Measurements from ENCODE around the gene PLS3. TPM values are rescaled to one million over a fixed set of nuclear protein-coding genes. Genes with fewer than 3 reads are reported as not detected.

The PLS3 gene
- total RNA-seq, 4 donors from 2014 or later = 76.8 to 84.0 (median 80.8) TPM

DNA sequence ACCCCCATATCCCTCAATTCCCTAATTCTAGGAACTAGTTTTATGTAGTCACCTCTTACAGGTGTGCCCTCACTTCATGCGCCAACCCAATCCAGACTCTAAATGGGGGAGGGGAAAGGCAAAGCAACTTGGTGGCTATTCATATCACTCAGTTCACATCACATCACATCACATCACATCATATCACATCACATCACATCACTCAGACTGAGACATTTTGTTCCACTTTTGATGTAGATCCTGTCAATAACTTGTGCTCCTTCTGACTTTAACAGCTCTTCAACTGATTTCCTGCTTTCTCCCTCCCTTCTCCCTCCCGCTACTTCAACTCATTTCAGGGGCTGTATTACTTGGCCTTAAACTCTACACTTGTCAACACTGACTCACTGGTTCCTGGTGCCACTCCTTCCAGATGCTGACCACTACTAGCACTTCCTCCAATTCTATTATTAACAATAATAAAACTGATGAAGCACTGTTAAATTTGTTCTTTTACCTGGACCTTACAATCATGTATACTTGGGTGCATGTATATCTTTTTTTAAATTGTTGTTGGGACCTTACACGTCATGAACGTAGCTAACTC is 29.1 kb upstream of the PLS3 start:
- peaks cover 0 to 3% (median 0%) of the 10 kb centered on the region in 4 donors for H3K27me3 ChIP-seq
- H3K9me3 ChIP-seq = no peaks in the 10 kb centered on the region
- H3K4me3 ChIP-seq = no peak overlapping the region
- no peak for DNase-seq (ENCODE audit: extremely low spot score)
- TF ChIP-seq POLR2AphosphoS5 (IDR thresholded peaks at IDR 0.05) = no peak
- TF ChIP-seq EP300 (IDR thresholded peaks at IDR 0.05) = no peak
- TF ChIP-seq POLR2A (IDR thresholded peaks at IDR 0.05; ENCODE audit: low read depth) = no peak
- TF ChIP-seq, protein P1, sequence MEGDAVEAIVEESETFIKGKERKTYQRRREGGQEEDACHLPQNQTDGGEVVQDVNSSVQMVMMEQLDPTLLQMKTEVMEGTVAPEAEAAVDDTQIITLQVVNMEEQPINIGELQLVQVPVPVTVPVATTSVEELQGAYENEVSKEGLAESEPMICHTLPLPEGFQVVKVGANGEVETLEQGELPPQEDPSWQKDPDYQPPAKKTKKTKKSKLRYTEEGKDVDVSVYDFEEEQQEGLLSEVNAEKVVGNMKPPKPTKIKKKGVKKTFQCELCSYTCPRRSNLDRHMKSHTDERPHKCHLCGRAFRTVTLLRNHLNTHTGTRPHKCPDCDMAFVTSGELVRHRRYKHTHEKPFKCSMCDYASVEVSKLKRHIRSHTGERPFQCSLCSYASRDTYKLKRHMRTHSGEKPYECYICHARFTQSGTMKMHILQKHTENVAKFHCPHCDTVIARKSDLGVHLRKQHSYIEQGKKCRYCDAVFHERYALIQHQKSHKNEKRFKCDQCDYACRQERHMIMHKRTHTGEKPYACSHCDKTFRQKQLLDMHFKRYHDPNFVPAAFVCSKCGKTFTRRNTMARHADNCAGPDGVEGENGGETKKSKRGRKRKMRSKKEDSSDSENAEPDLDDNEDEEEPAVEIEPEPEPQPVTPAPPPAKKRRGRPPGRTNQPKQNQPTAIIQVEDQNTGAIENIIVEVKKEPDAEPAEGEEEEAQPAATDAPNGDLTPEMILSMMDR (IDR thresholded peaks at IDR 0.05) = no peak
- intact Hi-C loops (cut with DNase I) = no loop called here
- 66% methylated on average over 4 of the region's 4 CpGs for WGBS
- no peaks in the 10 kb centered on the region for H3K4me1 ChIP-seq
- no peaks in the 10 kb centered on the region for H3K36me3 ChIP-seq
- H3K27ac ChIP-seq (replicated peaks in 1 of 4) = no peak overlapping the region

DNA sequence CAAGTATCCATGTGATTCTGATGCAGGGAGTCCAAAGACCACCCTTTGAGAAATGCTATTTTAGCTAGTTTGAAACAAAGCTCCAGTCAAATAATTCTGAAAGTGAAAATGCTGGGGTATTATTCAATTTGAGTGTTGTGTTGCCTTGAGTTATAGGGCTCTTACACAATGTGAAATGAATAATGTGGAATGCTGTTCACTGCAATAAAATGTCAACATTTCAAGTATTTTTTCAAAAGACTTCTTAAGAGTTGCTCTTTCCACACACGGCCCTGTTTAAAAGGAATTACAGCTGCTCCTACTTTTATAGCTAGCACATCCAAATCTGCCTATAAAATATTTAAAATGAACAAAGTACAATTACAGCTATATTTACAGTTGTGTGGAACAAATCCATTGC is 27.5 kb upstream of the PLS3 start:
- H3K27me3 ChIP-seq = peaks cover 0 to 3% (median 0%) of the 10 kb centered on the region in 4 donors
- 38% methylated on average over 1 of the region's 1 CpG for WGBS
- no peaks in the 10 kb centered on the region for H3K36me3 ChIP-seq
- H3K4me3 ChIP-seq = no peak overlapping the region
- H3K9me3 ChIP-seq = no peaks in the 10 kb centered on the region
- no peak overlapping the region for H3K27ac ChIP-seq (replicated peaks in 1 of 4)
- no peak for DNase-seq (ENCODE audit: extremely low spot score)
- no peak for TF ChIP-seq EP300 (IDR thresholded peaks at IDR 0.05)
- intact Hi-C loops (cut with DNase I) = no loop called here
- H3K4me1 ChIP-seq = no peaks in the 10 kb centered on the region

DNA sequence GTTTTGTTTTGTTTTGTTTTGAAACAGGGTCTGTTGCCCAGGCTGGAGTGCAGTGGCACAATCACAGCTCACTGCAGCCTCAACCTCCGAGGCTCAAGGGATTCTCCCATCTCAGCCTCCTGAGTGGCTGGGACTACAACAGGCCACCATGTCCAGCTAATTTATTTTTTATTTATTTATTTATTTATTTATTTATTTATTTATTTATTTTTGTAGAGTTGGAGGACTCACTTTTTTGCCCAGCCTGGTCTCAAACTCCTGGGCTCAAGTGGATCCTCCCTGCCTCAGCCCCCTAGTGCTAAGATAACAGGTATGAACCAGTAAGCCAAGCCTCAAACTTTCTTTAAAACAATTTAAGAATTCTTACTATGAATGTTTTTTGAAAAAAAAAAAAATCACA is 26.6 kb upstream of the PLS3 start:
- no peak overlapping the region for H3K27ac ChIP-seq (replicated peaks in 1 of 4)
- no peaks in the 10 kb centered on the region for H3K9me3 ChIP-seq
- intact Hi-C loops (cut with DNase I) = no loop called here
- H3K4me1 ChIP-seq = no peaks in the 10 kb centered on the region
- TF ChIP-seq POLR2AphosphoS5 (IDR thresholded peaks at IDR 0.05) (no peak), POLR2A (IDR thresholded peaks at IDR 0.05; ENCODE audit: low read depth) (no peak), EP300 (IDR thresholded peaks at IDR 0.05) (no peak)
- TF ChIP-seq, protein P1 (IDR thresholded peaks at IDR 0.05) = no peak
- H3K4me3 ChIP-seq = no peak overlapping the region
- H3K27me3 ChIP-seq = peaks cover 0 to 3% (median 0%) of the 10 kb centered on the region in 4 donors
- H3K36me3 ChIP-seq = no peaks in the 10 kb centered on the region
- no peak for DNase-seq (ENCODE audit: extremely low spot score)
- 96% methylated on average over 1 of the region's 1 CpG for WGBS

DNA sequence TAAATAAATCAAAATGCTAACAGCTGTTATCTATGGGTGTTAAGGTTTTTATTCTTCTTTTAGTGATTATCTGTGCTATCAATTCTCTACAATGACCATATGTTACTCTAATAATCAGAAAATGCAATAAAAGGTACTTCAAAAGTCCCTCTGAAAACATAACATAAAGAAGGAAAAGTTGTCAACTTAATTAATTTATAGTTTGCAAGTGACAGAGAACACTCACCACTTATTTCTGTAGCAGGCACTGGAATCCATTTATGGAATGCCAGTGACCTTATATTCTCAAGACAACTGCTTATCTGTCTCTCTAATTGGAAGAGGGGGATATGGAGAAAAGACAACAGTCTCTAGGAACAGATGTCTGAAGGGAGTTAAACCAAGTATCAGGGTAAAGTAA is 25.6 kb upstream of the PLS3 start:
- DNase-seq (ENCODE audit: extremely low spot score) = no peak
- no peaks in the 10 kb centered on the region for H3K4me1 ChIP-seq
- no peaks in the 10 kb centered on the region for H3K9me3 ChIP-seq
- intact Hi-C loops (cut with DNase I) = no loop called here
- H3K36me3 ChIP-seq = no peaks in the 10 kb centered on the region
- peaks cover 0 to 3% (median 0%) of the 10 kb centered on the region in 4 donors for H3K27me3 ChIP-seq
- no peak overlapping the region for H3K4me3 ChIP-seq
- H3K27ac ChIP-seq (replicated peaks in 1 of 4) = no peak overlapping the region
- TF ChIP-seq EP300 (IDR thresholded peaks at IDR 0.05) = no peak
- TF ChIP-seq, protein P1 (IDR thresholded peaks at IDR 0.05) = no peak
- TF ChIP-seq POLR2AphosphoS5 (IDR thresholded peaks at IDR 0.05) = no peak
- TF ChIP-seq POLR2A (IDR thresholded peaks at IDR 0.05; ENCODE audit: low read depth) = no peak

DNA sequence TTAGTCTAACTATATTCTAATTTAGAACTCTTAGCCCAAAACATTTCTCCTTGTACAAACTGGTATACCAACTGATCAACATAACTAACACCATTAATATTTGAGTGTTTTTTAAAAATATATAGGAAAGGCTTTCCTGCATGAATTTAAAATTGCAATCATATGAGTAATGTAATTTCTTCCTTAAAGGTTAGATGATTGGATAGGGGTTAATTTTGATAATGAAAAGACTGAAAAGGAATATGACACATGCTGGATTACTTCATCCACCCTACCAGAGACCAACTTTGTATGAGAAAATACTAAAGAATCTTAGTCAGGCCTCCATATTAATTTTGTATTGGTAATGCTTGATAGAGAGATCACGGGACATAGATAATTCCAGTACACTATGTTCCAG is 25.1 kb upstream of the PLS3 start:
- Histone ChIP-seq H3K9me3 (no peaks in the 10 kb centered on the region), H3K4me3 (no peak overlapping the region), H3K27me3 (peaks cover 0 to 3% (median 0%) of the 10 kb centered on the region in 4 donors), H3K4me1 (no peaks in the 10 kb centered on the region), H3K27ac (replicated peaks in 1 of 4) (no peak overlapping the region), H3K36me3 (no peaks in the 10 kb centered on the region)
- DNase-seq (ENCODE audit: extremely low spot score) = no peak
- WGBS = 85% methylated on average over 1 of the region's 1 CpG
- TF ChIP-seq, protein P1 (IDR thresholded peaks at IDR 0.05) = no peak
- no peak for TF ChIP-seq EP300 (IDR thresholded peaks at IDR 0.05)
- TF ChIP-seq POLR2AphosphoS5 (IDR thresholded peaks at IDR 0.05) = no peak
- no peak for TF ChIP-seq POLR2A (IDR thresholded peaks at IDR 0.05; ENCODE audit: low read depth)
- intact Hi-C loops (cut with DNase I) = no loop called here
